PC-9 (cell line): ENCODE data around the gene BBX.

Source experiments
- EZH2 ChIP-seq: fragments of 200-600 bp; sonication (generic); IDR thresholded peaks from 2 replicates; pipeline ENCODE4 v1.8.0; 2017; ENCODE audit warnings: antibody characterized with exemption, low read depth
- TF ChIP-seq, protein P1 (sequence below): fragments of 200-600 bp; sonication (generic); conservative IDR thresholded peaks from 2 replicates; pipeline ENCODE4 v1.6.1; 2017; ENCODE audit warnings: mixed run types, antibody characterized with exemption, mild to moderate bottlenecking, moderate library complexity

DNA sequence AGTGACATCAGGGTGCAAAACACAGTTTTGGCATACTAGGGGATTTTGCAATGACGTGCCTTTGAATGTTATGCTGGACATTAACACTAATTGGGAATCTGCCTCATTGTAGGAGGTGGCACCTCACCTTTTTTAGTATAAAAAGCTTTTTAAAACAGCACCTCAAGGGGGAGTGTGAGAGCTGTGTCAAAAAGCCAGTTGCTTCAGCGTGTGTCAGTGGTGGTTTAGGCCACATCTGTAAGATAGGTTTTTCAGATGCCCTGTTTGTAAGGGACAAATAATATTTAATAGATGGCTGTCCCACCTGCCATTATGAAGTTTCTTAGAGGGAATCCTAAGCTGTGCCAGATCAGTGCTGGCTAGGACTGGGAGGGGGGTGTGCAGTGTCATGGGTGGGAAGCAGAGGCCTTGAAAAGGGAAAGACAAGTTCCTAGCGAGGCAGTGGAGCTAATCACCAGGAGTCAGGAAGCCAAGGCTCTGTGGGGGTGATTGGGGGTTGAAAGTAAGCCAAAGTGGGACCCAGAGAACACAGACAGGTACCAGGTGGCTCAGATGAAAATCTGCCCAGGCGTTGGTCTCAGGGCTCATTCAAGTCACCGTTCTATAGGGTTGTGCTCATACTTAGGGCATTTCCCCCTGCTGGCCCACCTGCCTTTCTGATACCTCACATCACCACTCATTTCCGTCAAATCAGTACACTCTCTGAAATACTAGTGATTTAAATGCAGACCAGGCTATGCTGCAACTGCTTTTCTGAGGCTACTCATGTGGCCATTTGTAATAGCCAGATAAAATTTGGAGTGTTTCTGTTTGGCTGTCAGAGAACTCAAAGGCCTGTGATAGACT is 120.5 kb downstream of the BBX start:
- TF ChIP-seq, protein P1, sequence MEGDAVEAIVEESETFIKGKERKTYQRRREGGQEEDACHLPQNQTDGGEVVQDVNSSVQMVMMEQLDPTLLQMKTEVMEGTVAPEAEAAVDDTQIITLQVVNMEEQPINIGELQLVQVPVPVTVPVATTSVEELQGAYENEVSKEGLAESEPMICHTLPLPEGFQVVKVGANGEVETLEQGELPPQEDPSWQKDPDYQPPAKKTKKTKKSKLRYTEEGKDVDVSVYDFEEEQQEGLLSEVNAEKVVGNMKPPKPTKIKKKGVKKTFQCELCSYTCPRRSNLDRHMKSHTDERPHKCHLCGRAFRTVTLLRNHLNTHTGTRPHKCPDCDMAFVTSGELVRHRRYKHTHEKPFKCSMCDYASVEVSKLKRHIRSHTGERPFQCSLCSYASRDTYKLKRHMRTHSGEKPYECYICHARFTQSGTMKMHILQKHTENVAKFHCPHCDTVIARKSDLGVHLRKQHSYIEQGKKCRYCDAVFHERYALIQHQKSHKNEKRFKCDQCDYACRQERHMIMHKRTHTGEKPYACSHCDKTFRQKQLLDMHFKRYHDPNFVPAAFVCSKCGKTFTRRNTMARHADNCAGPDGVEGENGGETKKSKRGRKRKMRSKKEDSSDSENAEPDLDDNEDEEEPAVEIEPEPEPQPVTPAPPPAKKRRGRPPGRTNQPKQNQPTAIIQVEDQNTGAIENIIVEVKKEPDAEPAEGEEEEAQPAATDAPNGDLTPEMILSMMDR = no peak; the same call in 1 of the 2 replicates
- no peak for TF ChIP-seq EZH2
